Stimulated activated CD8-positive, alpha-beta memory T cell treated with anti-CD3 and anti-CD28 coated beads, Interleukin-15, amount 100 ng/mL, for 24 hours (primary cell): ENCODE data around the gene ITGA2.

Experiments used
- DNase-seq: peaks from one replicate; pipeline ENCODE4 v3.0.0-alpha.2; 2020; ENCODE audit warnings: low read depth

ITGA2 gene

GRCh38 chr5:52988335-52989024, 672 bp upstream of the ITGA2 start:
- no peak for DNase-seq

- no peak for DNase-seq
These were observed 802 bp downstream of the ITGA2 start for GRCh38 chr5:52989781-52990527.

- no peak for DNase-seq
These were observed 1.4 kb downstream of the ITGA2 start for GRCh38 chr5:52990528-52990925.

- no peak for DNase-seq
These were observed 4.2 kb downstream of the ITGA2 start for GRCh38 chr5:52993367-52993766.

- no peak for DNase-seq
These were observed 5.1 kb downstream of the ITGA2 start for GRCh38 chr5:52994266-52994665.

- no peak for DNase-seq
These were observed 5.9 kb downstream of the ITGA2 start for GRCh38 chr5:52995095-52995494.

GRCh38 chr5:52995914-52996313, 6.8 kb downstream of the ITGA2 start:
- no peak for DNase-seq

- DNase-seq, result no peak
These were observed 7.8 kb downstream of the ITGA2 start for GRCh38 chr5:52996979-52997378.

- DNase-seq, result no peak
These were observed 8.3 kb downstream of the ITGA2 start for GRCh38 chr5:52997424-52997823.

GRCh38 chr5:52998552-52999313, 9.6 kb downstream of the ITGA2 start:
- no peak for DNase-seq

GRCh38 chr5:52999344-52999949, 10.3 kb downstream of the ITGA2 start:
- DNase-seq, result no peak

GRCh38 chr5:53001541-53001940, 12.4 kb downstream of the ITGA2 start:
- DNase-seq, result no peak

GRCh38 chr5:53002491-53002890, 13.3 kb downstream of the ITGA2 start:
- no peak for DNase-seq

- DNase-seq, result no peak
These were observed 14.0 kb downstream of the ITGA2 start for GRCh38 chr5:53003144-53003543.

- no peak for DNase-seq
These were observed 18.0 kb downstream of the ITGA2 start for GRCh38 chr5:53006911-53007890.

GRCh38 chr5:53008751-53009150, 19.6 kb downstream of the ITGA2 start:
- no peak for DNase-seq

- DNase-seq, result no peak
These were observed 20.7 kb downstream of the ITGA2 start for GRCh38 chr5:53009816-53010215.

- no peak for DNase-seq
These were observed 21.7 kb downstream of the ITGA2 start for GRCh38 chr5:53010814-53011213.

- DNase-seq, result no peak
These were observed 22.1 kb downstream of the ITGA2 start for GRCh38 chr5:53011233-53011632.

GRCh38 chr5:53013857-53014256, 24.7 kb downstream of the ITGA2 start:
- no peak for DNase-seq

- DNase-seq, result no peak
These were observed 28.2 kb downstream of the ITGA2 start for GRCh38 chr5:53017383-53017782.
